Keratinocyte (primary cell): ENCODE data around the gene FHIP1A.

ENCODE experiments used
- EZH2 ChIP-seq: IDR thresholded peaks from one replicate; pipeline ENCODE4 v1.6.1; 2012; ENCODE audit warnings: inconsistent platforms, mild to moderate bottlenecking, low read length, moderate library complexity
- TF ChIP-seq, protein P1 (sequence below), 3 experiments: IDR thresholded peaks in 1 of 3; conservative IDR thresholded peaks in 1 of 3; optimal IDR thresholded peaks in 1 of 3; 2 replicates in 2 of 3; 3 replicates in 1 of 3; pipeline versions ENCODE3 to v1.5.1; 2011; ENCODE audit warnings: low read length in 3 of 3, mild to moderate bottlenecking in 3 of 3, moderate library complexity in 2 of 3, control low read depth in 1 of 3, inconsistent platforms in 1 of 3; ENCODE audit not compliant: insufficient read depth in 2 of 3; ENCODE audit errors: extremely low read depth in 1 of 3

DNA sequence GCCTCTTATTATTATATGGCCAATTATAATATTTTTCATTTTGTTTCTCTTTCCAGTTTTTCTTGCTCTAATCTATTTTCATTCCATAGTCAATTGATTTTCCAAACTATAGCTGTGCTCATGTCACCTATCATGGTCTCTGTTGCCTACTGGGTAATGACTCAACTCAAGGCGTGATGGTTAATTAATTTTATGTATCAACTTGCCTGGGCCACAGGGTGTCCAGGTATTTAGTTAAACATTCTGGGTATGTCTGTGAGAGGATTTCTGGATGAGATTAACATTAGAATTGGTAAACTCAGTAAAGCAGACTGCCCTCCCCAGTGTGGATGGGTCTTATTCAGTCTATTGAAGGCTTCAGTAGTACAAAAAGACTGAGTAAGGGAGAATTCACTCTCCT, 9.9 kb downstream of the FHIP1A start:
- TF ChIP-seq, protein P1, sequence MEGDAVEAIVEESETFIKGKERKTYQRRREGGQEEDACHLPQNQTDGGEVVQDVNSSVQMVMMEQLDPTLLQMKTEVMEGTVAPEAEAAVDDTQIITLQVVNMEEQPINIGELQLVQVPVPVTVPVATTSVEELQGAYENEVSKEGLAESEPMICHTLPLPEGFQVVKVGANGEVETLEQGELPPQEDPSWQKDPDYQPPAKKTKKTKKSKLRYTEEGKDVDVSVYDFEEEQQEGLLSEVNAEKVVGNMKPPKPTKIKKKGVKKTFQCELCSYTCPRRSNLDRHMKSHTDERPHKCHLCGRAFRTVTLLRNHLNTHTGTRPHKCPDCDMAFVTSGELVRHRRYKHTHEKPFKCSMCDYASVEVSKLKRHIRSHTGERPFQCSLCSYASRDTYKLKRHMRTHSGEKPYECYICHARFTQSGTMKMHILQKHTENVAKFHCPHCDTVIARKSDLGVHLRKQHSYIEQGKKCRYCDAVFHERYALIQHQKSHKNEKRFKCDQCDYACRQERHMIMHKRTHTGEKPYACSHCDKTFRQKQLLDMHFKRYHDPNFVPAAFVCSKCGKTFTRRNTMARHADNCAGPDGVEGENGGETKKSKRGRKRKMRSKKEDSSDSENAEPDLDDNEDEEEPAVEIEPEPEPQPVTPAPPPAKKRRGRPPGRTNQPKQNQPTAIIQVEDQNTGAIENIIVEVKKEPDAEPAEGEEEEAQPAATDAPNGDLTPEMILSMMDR (optimal IDR thresholded peaks at IDR 0.05 in 1 of 3, IDR thresholded peaks at IDR 0.05 in 1 of 3, conservative IDR thresholded peaks at IDR 0.05 in 1 of 3; ENCODE audit: extremely low read depth in 1 of 3, insufficient read depth in 2 of 3, low read length in 3 of 3), result no peak
- TF ChIP-seq EZH2, result no peak
